Measurements from ENCODE around the gene CMTM4.

CMTM4 gene

GRCh38 chr16:66661210-66661560 lies 35.4 kb downstream of the CMTM4 start:
- no peak for DNase-seq (ENCODE audit: low spot score)

GRCh38 chr16:66660422-66661209 lies 35.9 kb downstream of the CMTM4 start:
- peak; percentile 19; the same call in 1 of the 2 replicates for TF ChIP-seq CTCF (conservative IDR thresholded peaks at IDR 0.05; ENCODE audit: low read depth)
- POLR2A ChIA-PET (ENCODE audit: low non-redundant PET): no interaction called here
- H3K27ac ChIP-seq: peak overlapping the region; percentile 74
- DNase-seq (ENCODE audit: low spot score): peak; percentile 74
- CTCF ChIA-PET: interaction anchor here (0.5 to 4.0 kb wide), 6 partner anchors 9 to 209 kb away, joined by 3 to 26 read pairs (median 3); no protein-coding TSS in a partner anchor

More at GRCh38 chr16:66661210-66661560, 35.4 kb downstream of the CMTM4 start:
- ChIA-PET POLR2A (ENCODE audit: low non-redundant PET) (no interaction called here), CTCF (interaction anchor here (0.5 to 4.0 kb wide), 7 partner anchors 9 to 208 kb away, joined by 3 to 26 read pairs (median 3); no protein-coding TSS in a partner anchor)
- TF ChIP-seq CTCF (conservative IDR thresholded peaks at IDR 0.05; ENCODE audit: low read depth): no peak
- no peak overlapping the region for H3K27ac ChIP-seq

GRCh38 chr16:66658860-66659190 lies 37.7 kb downstream of the CMTM4 start:
- TF ChIP-seq CTCF (conservative IDR thresholded peaks at IDR 0.05; ENCODE audit: low read depth): no peak
- POLR2A ChIA-PET (ENCODE audit: low non-redundant PET): no interaction called here
- CTCF ChIA-PET: interaction anchor here (0.8 kb wide), 1 partner anchor 48 kb away, joined by 4 read pairs; no protein-coding TSS in a partner anchor

GRCh38 chr16:66658143-66658859 lies 38.2 kb downstream of the CMTM4 start:
- H3K27ac ChIP-seq: no peak overlapping the region
- ChIA-PET POLR2A (ENCODE audit: low non-redundant PET) (no interaction called here), CTCF (interaction anchor here (0.8 kb wide), 1 partner anchor 47 kb away, joined by 4 read pairs; no protein-coding TSS in a partner anchor)
- no peak for TF ChIP-seq CTCF (conservative IDR thresholded peaks at IDR 0.05; ENCODE audit: low read depth)
- DNase-seq (ENCODE audit: low spot score): no peak

More at GRCh38 chr16:66658860-66659190, 37.7 kb downstream of the CMTM4 start:
- no peak overlapping the region for H3K27ac ChIP-seq
- no peak for DNase-seq (ENCODE audit: low spot score)

GRCh38 chr16:66656547-66656946 lies 40.0 kb downstream of the CMTM4 start:
- DNase-seq (ENCODE audit: low spot score): no peak
- no peak for TF ChIP-seq CTCF (conservative IDR thresholded peaks at IDR 0.05; ENCODE audit: low read depth)
- POLR2A ChIA-PET (ENCODE audit: low non-redundant PET): no interaction called here
- no peak overlapping the region for H3K27ac ChIP-seq
- CTCF ChIA-PET: interaction anchor here (0.7 to 1.4 kb wide), 3 partner anchors 48 to 94 kb away, joined by 3 to 4 read pairs (median 4); no protein-coding TSS in a partner anchor

- H3K27ac ChIP-seq: peak overlapping the region; percentile 60
- POLR2A ChIA-PET (ENCODE audit: low non-redundant PET): no interaction called here
- no peak for DNase-seq (ENCODE audit: low spot score)
- TF ChIP-seq CTCF (conservative IDR thresholded peaks at IDR 0.05; ENCODE audit: low read depth): no peak
- CTCF ChIA-PET: interaction anchor here (0.6 to 3.9 kb wide), 4 partner anchors 8 to 219 kb away, joined by 3 to 26 read pairs (median 3); no protein-coding TSS in a partner anchor
Measured at GRCh38 chr16:66653581-66654350, 42.8 kb downstream of the CMTM4 start.

Data from RWPE1 (cell line).